ENCODE results near the gene TPBGL.

DNA sequence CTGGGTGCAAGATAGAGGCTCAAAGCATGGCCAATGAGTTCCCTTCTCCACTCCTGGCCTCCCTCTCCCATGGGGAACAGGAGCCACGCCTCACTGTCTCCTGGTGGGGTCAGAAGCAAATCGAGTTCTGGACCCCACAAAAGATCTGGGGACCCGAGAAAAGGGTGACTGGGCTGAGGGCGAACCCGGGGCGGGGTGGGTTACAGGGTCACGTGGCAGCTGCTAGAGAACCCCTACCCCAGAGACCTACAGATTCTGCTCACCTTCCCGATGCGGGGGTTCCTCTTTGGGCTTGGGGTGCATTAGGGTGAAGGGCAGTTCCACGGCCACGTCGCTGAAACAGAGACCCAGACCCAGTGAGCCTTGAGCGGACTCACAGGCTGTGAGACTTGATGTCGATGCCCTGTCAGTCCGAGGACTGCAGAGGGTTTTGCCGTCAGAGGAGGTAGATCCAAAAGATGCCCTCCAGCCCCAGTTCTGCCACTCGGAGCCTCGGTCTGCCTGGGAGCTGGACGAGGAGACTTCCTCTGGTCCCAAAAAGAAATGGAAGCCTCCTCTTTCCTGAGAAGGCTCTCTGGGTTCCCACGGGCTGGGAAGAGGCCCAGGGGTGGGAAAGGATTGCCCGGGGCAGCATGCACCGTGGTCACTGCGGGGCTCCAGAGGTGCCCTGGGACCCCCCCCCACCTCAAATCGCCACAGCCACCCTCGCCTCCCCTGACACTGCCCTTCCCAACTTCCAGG lies 28.2 kb downstream of the TPBGL start:
- TF ChIP-seq POLR2A (IDR thresholded peaks at IDR 0.05) = no peak
- TF ChIP-seq, protein P1, sequence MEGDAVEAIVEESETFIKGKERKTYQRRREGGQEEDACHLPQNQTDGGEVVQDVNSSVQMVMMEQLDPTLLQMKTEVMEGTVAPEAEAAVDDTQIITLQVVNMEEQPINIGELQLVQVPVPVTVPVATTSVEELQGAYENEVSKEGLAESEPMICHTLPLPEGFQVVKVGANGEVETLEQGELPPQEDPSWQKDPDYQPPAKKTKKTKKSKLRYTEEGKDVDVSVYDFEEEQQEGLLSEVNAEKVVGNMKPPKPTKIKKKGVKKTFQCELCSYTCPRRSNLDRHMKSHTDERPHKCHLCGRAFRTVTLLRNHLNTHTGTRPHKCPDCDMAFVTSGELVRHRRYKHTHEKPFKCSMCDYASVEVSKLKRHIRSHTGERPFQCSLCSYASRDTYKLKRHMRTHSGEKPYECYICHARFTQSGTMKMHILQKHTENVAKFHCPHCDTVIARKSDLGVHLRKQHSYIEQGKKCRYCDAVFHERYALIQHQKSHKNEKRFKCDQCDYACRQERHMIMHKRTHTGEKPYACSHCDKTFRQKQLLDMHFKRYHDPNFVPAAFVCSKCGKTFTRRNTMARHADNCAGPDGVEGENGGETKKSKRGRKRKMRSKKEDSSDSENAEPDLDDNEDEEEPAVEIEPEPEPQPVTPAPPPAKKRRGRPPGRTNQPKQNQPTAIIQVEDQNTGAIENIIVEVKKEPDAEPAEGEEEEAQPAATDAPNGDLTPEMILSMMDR (IDR thresholded peaks at IDR 0.05) = no peak

Data from testis (tissue), 2 donors.